ENCODE data around the gene WDR19. TPM values are rescaled to one million over a fixed set of nuclear protein-coding genes. Genes with fewer than 3 reads are reported as not detected.
"Not testable (repeated sequence)": the region's sequence is repeated elsewhere in the genome, so short reads cannot be mapped to it uniquely, and the experiment has no call there.

Gene WDR19
- total RNA-seq, 1 donor from 2014 or later: 55.7 TPM

GRCh38 chr4:39285853-39286252, 103.5 kb downstream of the WDR19 start:
- Mint-ChIP-seq H3K4me3 (no peak overlapping the region), H3K27me3 (ENCODE audit: low read depth) (no peaks in the 10 kb centered on the region), H3K36me3 (peaks cover 50% of the 10 kb centered on the region), H3K9me3 (peaks cover 11% of the 10 kb centered on the region), H3K27ac (no peak overlapping the region), H3K4me1 (no peaks in the 10 kb centered on the region)
- TF ChIP-seq CTCF (IDR thresholded peaks at IDR 0.05; ENCODE audit: unreplicated experiment): no peak
- no peak for DNase-seq (ENCODE audit: low spot score in 2 of 2, unreplicated experiment in 2 of 2)

GRCh38 chr4:39286263-39286662, 103.9 kb downstream of the WDR19 start:
- peaks cover 52% of the 10 kb centered on the region for H3K36me3 Mint-ChIP-seq
- DNase-seq (ENCODE audit: low spot score in 2 of 2, unreplicated experiment in 2 of 2): no peak
- no peak for TF ChIP-seq CTCF (IDR thresholded peaks at IDR 0.05; ENCODE audit: unreplicated experiment)
- no peaks in the 10 kb centered on the region for H3K4me1 Mint-ChIP-seq
- peaks cover 11% of the 10 kb centered on the region for H3K9me3 Mint-ChIP-seq
- H3K27ac Mint-ChIP-seq: no peak overlapping the region
- no peaks in the 10 kb centered on the region for H3K27me3 Mint-ChIP-seq (ENCODE audit: low read depth)
- H3K4me3 Mint-ChIP-seq: no peak overlapping the region

GRCh38 chr4:39287223-39287622, 104.9 kb downstream of the WDR19 start:
- no peak overlapping the region for H3K4me3 Mint-ChIP-seq
- H3K9me3 Mint-ChIP-seq: peaks cover 3% of the 10 kb centered on the region
- H3K36me3 Mint-ChIP-seq: peaks cover 51% of the 10 kb centered on the region
- DNase-seq (ENCODE audit: low spot score in 2 of 2, unreplicated experiment in 2 of 2): no peak
- no peak for TF ChIP-seq CTCF (IDR thresholded peaks at IDR 0.05; ENCODE audit: unreplicated experiment)
- H3K4me1 Mint-ChIP-seq: no peaks in the 10 kb centered on the region
- H3K27me3 Mint-ChIP-seq (ENCODE audit: low read depth): no peaks in the 10 kb centered on the region
- no peak overlapping the region for H3K27ac Mint-ChIP-seq

DNA sequence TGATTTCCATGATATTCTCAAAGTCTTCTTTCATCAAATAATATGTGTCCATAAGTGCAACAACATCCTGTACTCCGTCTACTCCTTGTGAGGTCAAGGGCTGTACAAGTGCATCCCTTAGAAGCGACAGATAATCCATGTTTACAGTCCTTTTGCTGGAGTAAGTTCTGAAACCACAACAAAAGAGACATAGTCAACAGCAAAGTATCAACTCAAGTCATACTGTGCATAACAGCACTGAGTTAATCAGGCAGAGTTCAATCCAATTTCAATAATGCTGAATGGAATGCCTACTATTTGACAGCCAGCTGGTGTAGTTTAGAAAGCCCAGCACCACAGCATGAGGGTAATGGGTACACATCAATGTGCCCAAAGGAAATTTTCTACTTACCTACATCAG, 109.4 kb downstream of the WDR19 start:
- Mint-ChIP-seq H3K27me3 (ENCODE audit: low read depth) (no peaks in the 10 kb centered on the region), H3K4me3 (no peak overlapping the region), H3K4me1 (no peaks in the 10 kb centered on the region), H3K36me3 (peaks cover 57% of the 10 kb centered on the region), H3K27ac (no peak overlapping the region), H3K9me3 (no peaks in the 10 kb centered on the region)
- DNase-seq (ENCODE audit: low spot score in 2 of 2, unreplicated experiment in 2 of 2): no peak
- TF ChIP-seq CTCF (IDR thresholded peaks at IDR 0.05; ENCODE audit: unreplicated experiment): no peak

GRCh38 chr4:39292433-39292832, 110.1 kb downstream of the WDR19 start:
- not testable (repeated sequence) for DNase-seq (ENCODE audit: low spot score in 2 of 2, unreplicated experiment in 2 of 2); H3K4me3 Mint-ChIP-seq; H3K27me3 Mint-ChIP-seq (ENCODE audit: low read depth); H3K27ac Mint-ChIP-seq; H3K9me3 Mint-ChIP-seq; H3K4me1 Mint-ChIP-seq
- H3K36me3 Mint-ChIP-seq: peaks cover 55% of the 10 kb centered on the region

DNA sequence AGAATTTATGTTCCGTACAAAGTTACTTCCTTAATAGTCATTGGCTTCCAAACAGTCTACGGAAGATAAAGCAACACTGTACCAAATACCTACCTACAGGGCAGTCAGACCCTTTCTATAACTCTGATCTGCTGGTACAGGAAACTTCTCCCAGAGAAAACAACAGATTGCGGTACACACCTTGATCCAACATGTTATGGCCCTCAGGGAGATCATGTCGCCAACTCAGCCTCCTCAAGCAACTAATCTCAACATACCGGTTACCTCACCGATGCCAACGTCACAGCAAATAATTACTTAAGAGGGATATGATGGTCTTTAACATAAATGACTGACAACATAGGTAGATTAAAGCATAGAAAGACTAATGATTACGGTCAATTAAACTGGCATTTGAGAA, 113.5 kb downstream of the WDR19 start:
- no peak overlapping the region for H3K4me3 Mint-ChIP-seq
- H3K36me3 Mint-ChIP-seq: peaks cover 58% of the 10 kb centered on the region
- TF ChIP-seq CTCF (IDR thresholded peaks at IDR 0.05; ENCODE audit: unreplicated experiment): no peak
- no peak for DNase-seq (ENCODE audit: low spot score in 2 of 2, unreplicated experiment in 2 of 2)
- no peak overlapping the region for H3K27ac Mint-ChIP-seq
- H3K27me3 Mint-ChIP-seq (ENCODE audit: low read depth): no peaks in the 10 kb centered on the region
- no peaks in the 10 kb centered on the region for H3K4me1 Mint-ChIP-seq
- peaks cover 4% of the 10 kb centered on the region for H3K9me3 Mint-ChIP-seq
